ENCODE data around the gene SGCA.

The SGCA gene

DNA sequence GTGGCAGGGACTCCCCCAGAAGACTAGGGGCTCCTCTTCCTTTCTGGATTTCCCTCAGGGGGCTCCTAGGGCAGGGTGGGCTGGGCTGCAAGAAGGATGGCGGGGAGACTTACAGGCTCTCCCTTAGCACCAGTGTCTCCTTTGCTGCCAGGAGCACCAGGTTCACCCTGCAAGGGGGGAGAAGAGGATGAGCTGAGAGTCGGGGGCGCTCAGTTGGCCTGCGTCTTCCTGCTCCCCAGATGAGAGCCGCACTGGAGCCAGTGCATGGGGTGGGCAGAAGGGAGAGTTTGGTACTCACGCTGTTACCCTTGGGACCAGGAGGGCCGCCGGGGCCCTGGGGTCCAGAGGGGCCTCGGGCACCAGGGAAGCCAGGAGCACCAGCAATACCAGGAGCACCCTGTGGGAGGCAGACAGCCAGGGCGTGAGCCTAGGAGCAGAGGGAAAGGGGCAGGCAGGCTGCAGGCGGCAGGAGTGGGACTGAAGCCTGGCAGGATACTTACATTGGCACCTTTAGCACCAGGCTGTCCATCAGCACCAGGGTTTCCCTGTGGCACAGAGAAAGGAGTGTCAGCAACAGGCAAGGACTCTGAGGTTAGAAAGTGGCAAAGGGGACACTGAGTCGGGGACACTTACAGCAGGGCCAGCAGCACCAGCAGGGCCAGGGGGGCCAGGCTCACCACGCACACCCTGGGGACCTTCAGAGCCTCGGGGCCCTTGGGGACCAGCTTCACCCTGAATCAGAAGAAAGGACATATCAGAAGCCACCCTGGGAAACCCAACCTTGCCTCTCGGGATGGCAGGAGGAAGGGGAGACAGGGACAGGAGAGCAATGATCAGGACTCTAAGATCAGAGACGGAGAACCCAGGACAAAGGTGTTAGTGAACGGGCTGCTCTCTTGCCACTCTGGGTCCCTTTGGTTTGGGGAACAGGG is 29.4 kb downstream of the SGCA start:
- no peak for DNase-seq (ENCODE audit: low read depth)

DNA sequence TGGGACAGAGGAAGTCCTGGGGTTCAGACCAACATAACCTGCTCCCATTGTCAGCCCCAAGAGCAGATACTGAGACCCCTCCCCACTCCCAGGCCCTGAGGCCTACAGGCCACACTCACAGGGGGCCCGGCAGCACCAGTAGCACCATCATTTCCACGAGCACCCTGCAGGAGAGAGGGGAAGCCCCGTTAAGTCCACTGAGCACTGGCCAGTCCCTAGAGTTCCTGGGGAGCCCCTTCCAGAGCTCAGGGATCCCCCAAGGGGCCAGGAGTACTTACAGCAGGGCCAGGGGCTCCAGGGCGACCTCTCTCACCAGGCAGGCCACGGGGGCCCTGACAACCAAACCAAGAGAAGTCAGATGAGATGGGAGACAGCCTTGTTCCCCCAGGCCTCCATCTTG is 30.2 kb downstream of the SGCA start:
- no peak for DNase-seq (ENCODE audit: low read depth)

DNA sequence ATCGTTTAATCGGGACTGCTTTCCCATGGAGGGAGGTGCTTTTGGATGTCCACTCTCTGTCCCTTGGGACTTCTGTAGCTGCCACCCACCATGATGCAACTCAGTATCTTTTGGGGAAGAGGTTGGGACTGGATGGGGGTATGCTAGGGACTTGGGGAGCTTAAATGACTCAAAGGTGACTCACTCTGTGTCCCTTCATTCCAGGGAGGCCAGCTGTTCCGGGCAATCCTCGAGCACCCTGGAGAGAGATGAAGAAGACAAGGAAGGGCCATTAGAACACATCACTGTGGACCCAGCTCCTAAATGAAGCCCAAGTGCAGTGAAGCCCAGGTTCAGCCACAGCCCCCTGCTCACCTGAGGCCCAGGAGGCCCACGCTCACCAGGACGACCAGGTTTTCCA is 31.0 kb downstream of the SGCA start:
- DNase-seq (ENCODE audit: low read depth) = no peak

DNA sequence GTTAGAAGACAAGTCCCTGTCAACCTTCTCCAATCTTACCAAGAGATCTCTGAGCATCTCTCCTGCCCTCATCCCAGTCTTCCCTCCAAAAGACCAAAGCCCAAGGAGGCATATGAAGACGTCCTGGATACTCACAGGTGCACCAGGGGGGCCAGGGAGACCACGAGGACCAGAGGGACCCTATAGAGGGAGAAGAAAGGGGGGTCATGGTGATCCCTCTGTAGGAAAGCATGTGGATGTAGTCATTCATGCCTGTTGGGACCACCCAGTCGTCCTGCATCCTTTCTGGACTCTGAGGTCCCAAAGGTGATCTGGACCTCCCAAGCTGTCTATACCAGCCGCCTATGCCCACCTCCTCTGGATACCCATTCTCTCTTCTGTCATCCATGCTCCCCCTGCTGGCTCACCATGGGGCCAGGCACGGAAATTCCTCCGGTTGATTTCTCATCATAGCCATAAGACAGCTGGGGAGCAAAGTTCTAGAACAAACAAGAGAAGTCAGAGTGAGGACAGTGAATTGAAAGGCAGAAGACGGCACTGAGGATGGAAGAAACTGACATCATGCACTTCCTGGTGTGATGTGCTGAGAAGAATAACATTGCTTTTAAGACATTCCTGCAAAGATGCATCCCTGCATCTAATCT is 32.3 kb downstream of the SGCA start:
- DNase-seq (ENCODE audit: low read depth) = no peak

DNA sequence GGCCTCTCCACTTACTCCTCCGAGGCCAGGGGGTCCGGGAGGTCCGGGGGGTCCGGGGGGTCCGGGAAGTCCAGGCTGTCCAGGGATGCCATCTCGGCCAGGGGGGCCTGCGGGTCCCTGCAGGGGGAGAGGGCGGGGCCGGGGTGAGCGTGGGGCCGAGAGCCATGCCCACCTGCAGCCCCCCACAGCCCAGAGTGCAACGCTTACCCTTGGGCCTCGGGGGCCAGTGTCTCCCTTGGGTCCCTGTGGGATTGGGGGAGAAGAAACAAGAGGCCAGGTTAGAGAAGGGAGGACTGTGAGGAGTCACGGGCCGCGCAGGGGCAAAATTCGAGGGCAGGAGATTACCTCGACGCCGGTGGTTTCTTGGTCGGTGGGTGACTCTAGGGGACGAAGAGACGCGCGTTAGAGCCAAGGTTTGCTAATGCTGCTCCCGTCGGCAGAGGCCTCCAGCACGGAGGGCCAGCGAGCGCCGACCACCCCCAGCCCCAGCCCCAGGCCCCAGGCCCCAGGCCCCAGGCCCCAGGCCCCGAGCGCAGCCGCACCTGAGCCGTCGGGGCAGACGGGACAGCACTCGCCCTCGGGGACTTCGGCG is 33.5 kb downstream of the SGCA start:
- DNase-seq (ENCODE audit: low read depth) = no peak

DNA sequence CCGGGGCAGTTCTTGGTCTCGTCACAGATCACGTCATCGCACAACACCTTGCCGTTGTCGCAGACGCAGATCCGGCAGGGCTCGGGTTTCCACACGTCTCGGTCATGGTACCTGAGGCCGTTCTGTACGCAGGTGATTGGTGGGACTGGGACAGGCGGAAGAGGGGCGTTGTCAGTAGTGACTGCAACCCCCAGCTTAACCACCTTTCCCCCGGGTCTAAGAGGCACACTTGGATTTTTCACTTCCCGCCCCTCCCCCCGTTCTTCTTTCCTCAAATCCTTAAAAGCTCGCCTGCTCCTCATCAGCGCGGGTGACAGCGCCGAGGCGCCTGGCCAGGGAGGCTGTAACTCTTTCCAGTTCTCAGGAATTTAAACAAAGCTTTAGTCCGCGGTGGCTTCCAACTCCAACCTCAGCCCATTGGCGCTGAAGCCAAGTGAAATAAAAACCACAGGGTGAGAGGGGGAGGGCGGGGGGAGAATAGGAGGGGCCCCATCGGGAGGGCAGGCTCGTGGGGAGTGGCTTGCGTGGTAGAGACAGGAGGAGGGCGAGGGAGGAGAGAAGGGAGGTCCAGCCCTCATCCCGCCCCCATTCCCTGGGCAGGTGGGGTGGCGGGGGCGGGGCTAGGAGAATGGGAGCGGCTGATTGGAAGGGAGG is 34.1 kb downstream of the SGCA start:
- DNase-seq (ENCODE audit: low read depth) = no peak

DNA sequence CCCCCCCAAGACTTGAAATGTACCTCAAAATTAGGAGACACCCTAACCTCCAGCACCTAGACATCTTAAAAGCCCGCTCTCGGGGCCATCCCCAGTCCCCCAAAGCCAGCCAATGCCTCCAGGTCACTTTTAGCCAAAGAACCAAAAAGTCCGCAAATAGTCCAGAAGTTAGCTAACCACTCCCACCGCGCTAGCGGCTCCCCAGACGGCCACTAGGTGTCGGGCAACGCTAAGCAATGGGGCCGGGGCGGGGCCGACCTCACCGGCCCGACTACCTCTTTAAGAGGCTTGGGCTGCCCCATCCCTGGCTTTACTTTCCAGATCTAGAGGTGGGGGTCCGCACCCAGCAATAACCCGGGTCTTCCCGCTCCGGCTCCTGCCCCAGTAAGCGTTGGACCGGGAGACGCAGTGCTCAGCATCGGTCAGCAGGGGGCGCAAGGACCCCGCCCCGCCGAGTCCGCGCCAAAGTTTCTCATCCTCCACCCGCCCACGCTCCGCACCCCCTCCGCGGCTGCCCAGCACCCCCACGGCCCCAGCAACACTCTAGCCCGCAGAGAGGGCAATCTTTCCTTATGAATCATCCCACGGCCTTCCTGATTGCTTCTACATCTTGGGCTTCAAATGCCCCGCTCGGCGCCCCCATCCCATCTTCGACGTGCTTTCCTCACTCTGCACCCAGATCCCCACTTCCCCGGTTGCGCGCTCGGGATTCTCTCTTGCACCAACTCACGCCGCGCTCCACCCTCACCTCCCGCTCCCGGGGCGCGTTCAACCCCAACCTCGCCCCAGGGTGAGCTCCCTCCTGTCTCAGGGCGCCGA is 34.9 kb downstream of the SGCA start:
- no peak for DNase-seq (ENCODE audit: low read depth)

DNA sequence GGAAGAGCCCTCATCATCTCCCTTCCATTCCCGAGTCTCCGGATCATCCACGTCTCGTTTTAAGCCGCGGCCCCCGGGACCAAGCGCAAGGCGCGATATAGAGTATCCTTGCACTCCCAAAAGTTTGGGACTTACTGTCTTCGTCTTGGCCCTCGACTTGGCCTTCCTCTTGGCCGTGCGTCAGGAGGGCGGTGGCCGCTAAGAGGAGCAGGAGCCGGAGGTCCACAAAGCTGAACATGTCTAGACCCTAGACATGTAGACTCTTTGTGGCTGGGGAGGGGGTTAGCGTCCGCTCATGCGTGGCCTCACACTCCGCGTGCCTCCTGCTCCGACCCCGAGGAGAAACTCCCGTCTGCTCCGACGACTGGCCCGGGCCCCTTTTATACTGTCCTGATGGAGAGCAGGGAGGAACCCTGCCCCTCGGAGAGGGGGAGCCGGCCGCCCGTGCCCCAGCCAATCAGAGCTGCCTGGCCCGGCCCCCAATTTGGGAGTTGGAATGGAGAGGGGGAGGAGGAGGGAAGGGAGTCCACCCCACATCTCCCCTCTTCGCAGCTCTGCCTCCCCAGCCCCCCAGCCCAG is 35.6 kb downstream of the SGCA start, which contains the start of gene COL1A1:
TSS of gene COL1A1 (minus strand) at position 356 of the 579 bp plus-strand sequence. CDS start at position 238, 118 bp downstream.
- DNase-seq (ENCODE audit: low read depth) = no peak

DNA sequence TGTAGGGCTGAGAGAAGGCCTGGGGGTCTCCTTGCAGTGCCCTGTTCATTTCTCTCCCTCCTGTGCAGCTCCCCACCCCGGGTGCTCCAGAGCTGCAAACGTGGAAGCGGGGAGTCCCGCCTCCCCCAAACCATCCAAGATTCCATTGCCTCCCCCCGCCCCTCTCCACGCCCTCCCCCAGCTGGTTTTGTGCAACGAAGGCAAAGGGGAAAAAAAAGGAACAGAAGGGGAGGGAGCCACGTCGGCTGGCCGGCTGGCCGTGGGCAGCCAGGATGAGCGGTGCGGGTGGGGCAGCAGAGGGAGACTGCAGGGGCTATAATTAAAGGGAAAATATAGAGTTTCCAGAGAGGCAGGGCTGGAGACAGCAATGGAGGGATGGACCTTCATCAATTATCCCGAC is 37.3 kb downstream of the SGCA start:
- DNase-seq (ENCODE audit: low read depth) = no peak

DNA sequence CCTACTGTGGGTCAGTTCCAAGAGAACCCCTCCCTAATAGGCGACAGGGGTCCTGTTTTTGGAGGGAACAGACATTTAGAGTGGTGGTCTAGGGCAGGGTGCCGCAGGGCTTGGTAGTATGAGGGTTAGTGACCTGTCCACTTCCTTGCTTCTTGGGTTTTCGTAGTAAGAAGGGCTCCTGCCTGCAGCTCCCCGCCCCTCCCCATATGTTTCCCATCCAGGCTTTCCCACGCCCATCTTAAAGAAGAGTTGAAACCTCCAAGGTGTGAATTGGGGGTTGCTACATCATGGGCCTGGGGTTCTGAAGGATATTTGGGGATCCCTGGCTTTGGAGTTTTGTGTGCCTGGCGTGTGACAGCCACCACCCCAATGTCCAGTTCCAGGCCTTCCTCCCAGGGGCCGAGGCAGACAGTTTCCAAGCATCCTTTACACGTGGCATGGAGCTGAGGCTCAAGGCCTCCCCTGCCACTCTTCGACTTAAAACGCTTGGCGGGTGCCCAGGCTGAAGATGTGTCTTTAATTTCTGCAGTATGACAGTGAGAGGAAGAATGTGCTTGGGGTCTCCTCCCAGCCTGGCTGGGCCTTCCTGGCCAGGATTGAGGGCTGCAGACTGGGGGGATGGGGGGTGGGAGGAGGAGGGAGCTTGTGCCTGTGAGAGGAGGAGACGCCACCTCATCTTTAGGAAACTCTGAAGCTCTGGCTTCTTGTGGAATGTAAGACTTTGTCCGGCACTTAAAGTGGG is 38.0 kb downstream of the SGCA start:
- DNase-seq (ENCODE audit: low read depth) = no peak

DNA sequence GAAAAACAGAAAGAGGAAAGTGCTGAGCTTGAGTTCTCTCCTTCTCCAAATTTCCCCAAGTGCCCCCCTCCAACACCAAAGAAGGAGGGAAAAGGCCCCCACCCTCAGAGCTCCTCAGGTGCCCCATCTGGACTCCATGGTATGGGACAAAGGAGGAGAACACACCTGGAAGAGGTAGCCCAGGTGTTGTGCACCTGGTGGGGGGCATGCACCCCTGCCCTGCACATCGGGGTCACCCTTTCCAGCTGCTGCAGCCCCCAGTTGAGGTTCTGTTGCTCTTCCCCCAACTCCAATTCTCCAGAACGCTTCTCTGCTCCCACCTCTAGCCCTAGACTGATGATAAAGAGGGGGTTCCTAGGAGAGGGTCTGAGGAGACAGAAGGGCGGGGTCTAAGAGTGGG is 38.6 kb downstream of the SGCA start:
- DNase-seq (ENCODE audit: low read depth) = no peak

DNA sequence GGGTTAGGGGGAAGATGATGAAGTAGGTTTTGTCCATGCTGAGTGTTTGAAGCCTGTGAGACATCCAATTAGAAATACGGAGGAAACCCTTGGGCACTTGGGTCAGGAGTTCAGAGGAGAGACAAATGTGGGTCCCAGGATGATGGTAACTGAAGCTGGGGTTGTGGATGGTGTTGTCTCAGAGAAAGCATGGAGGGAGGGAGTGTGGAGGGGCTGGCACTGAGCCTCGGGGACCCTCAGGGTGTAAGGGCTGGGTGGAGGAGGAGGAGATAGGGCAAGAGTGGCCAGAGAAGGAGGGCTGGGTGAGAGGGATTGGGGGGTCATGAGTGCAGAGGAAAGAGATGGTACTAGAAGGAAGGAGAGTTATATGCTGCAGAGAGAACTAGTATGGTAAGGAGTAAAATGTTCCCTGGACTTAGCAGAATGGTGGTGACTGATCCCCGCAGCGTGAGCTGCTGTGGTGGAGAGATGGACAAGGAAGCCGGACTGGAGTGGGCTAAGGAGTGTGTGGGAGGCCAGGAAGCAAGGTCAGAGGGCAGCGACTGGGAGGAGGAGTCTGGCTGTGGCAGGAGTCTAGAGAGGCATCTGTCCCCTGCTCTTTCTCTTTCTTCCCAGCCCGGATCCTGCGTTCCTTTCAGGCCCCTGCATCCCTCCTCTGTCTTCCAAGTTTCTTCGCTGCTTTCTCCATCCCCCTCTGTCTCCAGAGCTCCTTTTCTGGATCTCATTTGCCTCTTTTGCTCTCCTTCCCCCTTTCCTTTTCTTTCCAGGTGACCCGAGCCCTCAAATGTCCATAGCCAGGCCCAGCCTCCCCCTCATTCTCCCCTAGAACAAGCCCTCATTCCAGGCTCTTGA is 39.5 kb downstream of the SGCA start:
- DNase-seq (ENCODE audit: low read depth) = no peak

DNA sequence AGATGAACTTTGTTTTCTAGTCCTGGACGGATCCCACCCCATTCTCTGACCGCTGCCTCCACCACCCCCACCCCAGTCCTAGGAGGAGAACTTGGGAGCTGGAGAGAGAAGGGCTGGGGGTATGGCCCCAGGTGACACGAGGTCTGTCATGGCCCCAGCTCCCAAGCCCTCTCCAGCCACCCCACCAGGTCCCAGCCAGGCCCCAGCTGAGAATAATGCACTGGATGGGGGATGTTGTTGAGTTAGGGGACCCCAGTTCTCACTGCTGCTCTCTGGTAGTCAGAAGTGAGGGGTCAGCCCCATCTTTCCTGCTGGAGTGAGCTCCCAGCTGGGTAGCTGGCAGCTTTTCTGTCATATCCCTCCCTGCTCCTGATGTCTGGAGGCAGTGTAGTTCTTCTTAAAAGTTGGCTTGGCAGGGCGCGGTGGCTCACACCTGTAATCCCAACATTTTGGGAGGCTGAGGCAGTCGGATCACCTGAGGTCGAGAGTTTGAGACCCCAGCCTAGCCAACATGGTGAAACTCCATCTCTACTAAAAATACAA is 40.2 kb downstream of the SGCA start:
- DNase-seq (ENCODE audit: low read depth) = no peak

DNA sequence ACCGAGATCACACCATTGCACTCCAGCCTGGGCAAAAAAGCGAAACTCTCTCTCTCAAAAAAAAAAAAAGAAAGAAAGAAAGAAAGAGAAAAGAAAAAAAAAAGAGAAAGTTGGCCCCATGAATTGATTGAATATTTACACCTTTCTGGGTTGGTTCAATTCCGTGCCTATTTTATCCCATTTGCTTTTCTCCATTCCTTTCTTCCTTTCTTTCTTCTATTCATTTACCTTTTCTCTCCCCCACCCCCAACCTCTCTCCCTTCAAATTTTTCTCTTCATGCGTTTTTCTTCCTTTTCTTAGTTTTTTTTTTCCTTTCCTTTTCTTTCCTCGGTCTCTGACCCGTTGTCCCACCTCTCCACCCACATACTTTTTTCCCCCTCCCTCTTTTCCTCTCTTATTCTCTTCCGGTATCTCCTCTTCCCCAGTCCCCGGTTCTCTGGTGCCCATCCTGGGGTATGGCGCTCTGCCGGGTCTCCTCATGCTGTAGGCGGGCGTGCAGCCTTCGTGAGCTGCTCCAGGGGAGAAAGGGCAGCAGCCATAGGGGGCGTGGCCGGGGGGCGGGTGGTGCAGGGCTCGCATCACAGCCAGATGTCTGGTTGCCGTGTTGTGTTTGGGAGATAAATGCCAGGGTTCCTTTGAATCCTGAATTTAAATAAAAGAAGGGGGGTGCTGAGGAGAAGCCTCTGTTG is 40.9 kb downstream of the SGCA start:
- DNase-seq (ENCODE audit: low read depth) = no peak

DNA sequence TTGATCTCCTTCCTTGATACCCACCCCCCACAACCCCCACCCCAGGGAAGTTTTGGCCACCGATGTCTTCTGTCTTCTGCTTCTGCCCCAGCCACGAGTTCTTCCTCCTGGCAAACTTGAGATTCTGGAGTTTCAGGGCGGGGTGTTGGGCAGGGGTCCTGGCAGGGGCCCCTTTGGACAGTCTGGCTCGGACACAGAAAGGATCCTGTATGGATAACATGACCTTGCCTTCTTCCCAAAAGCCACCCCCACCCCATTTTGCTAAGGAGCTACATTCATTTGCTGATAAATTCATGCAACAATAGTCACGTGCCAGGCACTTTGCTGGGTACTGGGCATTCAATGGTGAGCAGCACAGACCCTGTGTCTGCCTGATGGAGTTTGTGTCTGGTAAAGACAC is 41.5 kb downstream of the SGCA start:
- no peak for DNase-seq (ENCODE audit: low read depth)

DNA sequence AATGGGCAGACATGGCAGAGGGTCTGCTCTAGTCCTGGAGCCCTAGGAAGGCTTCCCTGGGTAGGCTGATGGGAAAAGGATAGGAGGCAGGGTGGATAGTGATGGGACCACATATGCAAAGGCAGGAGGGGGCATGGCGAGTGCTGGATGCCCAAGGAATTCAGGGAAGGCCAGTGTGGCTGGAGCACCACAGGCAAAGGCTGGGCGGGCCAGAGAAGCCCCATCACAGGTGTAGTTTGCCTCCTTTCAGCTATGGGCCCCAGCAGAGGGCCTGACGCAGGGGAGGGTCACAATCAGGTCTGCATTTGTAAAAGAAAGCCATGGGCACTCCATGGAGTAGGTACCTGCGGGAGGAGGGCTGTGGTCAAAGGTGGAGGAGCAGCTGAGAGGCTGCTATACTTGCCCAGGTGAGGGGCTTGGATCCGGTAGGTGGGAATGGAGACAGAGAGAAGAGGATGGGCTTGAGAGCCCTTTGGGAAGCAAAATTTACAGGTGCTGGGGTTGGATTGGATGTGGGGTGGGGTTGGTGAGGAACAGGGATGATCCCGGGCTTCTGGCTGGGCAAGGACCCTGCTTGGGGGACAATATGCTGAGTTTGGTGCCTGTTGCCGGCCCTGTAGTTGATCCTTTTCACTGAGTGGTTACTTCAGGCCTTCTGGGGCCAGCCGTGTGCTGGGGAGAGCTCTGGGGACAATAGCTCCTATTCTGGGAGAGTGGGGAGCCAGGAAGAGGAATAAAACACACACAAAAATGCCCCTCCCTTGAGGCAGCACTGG is 42.2 kb downstream of the SGCA start:
- DNase-seq (ENCODE audit: low read depth) = no peak

DNA sequence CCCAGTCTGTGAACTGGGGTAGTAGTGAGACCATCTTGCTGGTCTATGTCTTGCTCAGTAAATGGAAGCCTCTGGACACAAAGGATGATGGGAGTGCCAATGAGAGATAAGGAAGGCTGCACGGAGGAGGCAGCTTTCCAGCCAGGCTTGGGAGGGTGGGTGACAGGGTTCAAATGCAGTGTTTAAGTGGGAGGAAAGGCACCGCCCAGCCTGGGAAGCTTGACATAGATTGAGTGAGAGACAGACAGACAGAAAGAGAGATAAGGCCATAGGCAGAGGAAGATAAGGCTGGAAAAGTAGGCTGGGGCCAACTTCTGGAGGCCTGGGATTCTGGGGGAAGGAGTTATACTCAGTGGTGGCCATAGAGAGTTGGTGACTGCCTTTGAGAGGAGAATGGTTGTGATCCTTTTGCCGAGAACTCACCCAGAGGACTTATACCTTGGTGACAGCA is 42.8 kb downstream of the SGCA start:
- no peak for DNase-seq (ENCODE audit: low read depth)

DNA sequence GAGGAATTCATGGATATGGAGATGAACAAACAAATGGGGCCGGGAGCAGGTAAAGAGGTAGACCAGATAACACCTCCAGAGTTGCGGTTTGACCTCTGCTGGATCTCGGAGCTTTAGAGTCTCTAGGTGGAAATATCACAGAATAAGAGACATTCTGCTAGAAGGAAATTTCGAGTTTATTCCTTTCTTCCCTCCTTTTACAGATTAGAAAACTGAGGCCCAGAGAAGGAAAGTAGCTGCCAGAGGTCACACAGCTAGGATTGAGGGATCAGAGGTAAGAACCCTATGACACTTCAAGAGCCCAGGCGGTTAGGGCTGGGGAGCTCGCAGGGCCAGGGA is 43.3 kb downstream of the SGCA start:
- DNase-seq (ENCODE audit: low read depth) = no peak
